ENCODE data around the gene CYGB. TPM values are rescaled to one million over a fixed set of nuclear protein-coding genes. Genes with fewer than 3 reads are reported as not detected.
A peak's percentile ranks its signal among the peaks of the same experiment; 100 is the strongest.
"Not testable (repeated sequence)": the region's sequence is repeated elsewhere in the genome, so short reads cannot be mapped to it uniquely, and the experiment has no call there.

Gene CYGB
- total RNA-seq, 1 experiment from 2014 or later = 3.7 TPM

- DNase-seq (ENCODE audit: low read depth) = no peak
Observed at GRCh38 chr17:76524598-76525512, 12.7 kb downstream of the CYGB start.

GRCh38 chr17:76523084-76524037, 14.1 kb downstream of the CYGB start:
- peak; percentile 46 for DNase-seq (ENCODE audit: low read depth)

GRCh38 chr17:76521683-76522082, 15.8 kb downstream of the CYGB start:
- DNase-seq (ENCODE audit: low read depth) = not testable (repeated sequence)

GRCh38 chr17:76521262-76521661, 16.2 kb downstream of the CYGB start:
- DNase-seq (ENCODE audit: low read depth) = no peak

GRCh38 chr17:76519048-76519966, 18.2 kb downstream of the CYGB start:
- DNase-seq (ENCODE audit: low read depth) = no peak

- DNase-seq (ENCODE audit: low read depth) = no peak
Observed at GRCh38 chr17:76517638-76518038, 19.9 kb downstream of the CYGB start.

GRCh38 chr17:76515274-76515949, 22.1 kb downstream of the CYGB start:
- peak; percentile 78 for DNase-seq (ENCODE audit: low read depth)

- not testable (repeated sequence) for DNase-seq (ENCODE audit: low read depth)
Observed at GRCh38 chr17:76514355-76514754, 23.2 kb downstream of the CYGB start.

GRCh38 chr17:76513306-76513692, 24.2 kb downstream of the CYGB start:
- no peak for DNase-seq (ENCODE audit: low read depth)

- DNase-seq (ENCODE audit: low read depth) = no peak
Observed at GRCh38 chr17:76512366-76513305, 24.9 kb downstream of the CYGB start.

GRCh38 chr17:76511668-76512365, 25.7 kb downstream of the CYGB start:
- no peak for DNase-seq (ENCODE audit: low read depth)

- DNase-seq (ENCODE audit: low read depth) = no peak
Observed at GRCh38 chr17:76510831-76511244, 26.7 kb downstream of the CYGB start.

- DNase-seq (ENCODE audit: low read depth) = not testable (repeated sequence)
Observed at GRCh38 chr17:76508472-76509063, 28.9 kb downstream of the CYGB start.

- DNase-seq (ENCODE audit: low read depth) = peak; percentile 65
Observed at GRCh38 chr17:76506408-76507345, 30.8 kb downstream of the CYGB start.

GRCh38 chr17:76504117-76504516, 33.4 kb downstream of the CYGB start:
- no peak for DNase-seq (ENCODE audit: low read depth)

- no peak for DNase-seq (ENCODE audit: low read depth)
Observed at GRCh38 chr17:76502341-76503211, 34.9 kb downstream of the CYGB start.

All from LHCN-M2 (cell line).